K562 (cell line): ENCODE data around the gene PEBP1. TPM values are rescaled to one million over a fixed set of nuclear protein-coding genes. Genes with fewer than 3 reads are reported as not detected.
A peak's percentile ranks its signal among the peaks of the same experiment; 100 is the strongest.

Experiments used
- CBFA2T3 ChIP-seq: fragments of 450-650 bp; IDR thresholded peaks from 2 replicates; pipeline ENCODE4 v1.6.1; 2017
- CBX8 ChIP-seq: fragments of 200-600 bp; sonication (generic); IDR thresholded peaks from 2 replicates; pipeline ENCODE4 v1.6.1; 2012; ENCODE audit warnings: borderline replicate concordance, mixed run types, low read depth, mild to moderate bottlenecking, moderate library complexity, mixed read lengths, low read length, control low read depth, inconsistent platforms; ENCODE audit not compliant: poor library complexity, severe bottlenecking; ENCODE audit errors: extremely low read depth
- CHCHD3 ChIP-seq: fragments of 250-450 bp; sonication (Bioruptor Pico); IDR thresholded peaks from 2 replicates; pipeline ENCODE4 v2.1.2; 2022; ENCODE audit warnings: mild to moderate bottlenecking
- ELF1 ChIP-seq: fragments of 200-800 bp; sonication (Bioruptor generic); IDR thresholded peaks from 2 replicates; pipeline ENCODE4 v1.6.1; 2016; ENCODE audit warnings: missing genetic modification characterization, missing compliant biosample characterization
- GATA2 ChIP-seq: sonication (generic); formaldehyde crosslinking; IDR thresholded peaks from 2 replicates; pipeline ENCODE4 v1.4.0; 2020; ENCODE audit warnings: mild to moderate bottlenecking, missing genetic modification reagents
- IRF1 ChIP-seq: sonication (generic); formaldehyde crosslinking; IDR thresholded peaks from 2 replicates; pipeline ENCODE4 v1.8.0; 2022; ENCODE audit warnings: missing genetic modification reagents, mild to moderate bottlenecking, borderline replicate concordance
- JUND ChIP-seq, 2 experiments: IDR thresholded peaks; 2 replicates in 1 of 2; 3 replicates in 1 of 2; pipeline ENCODE4 v1.6.1; 2011; ENCODE audit warnings: borderline replicate concordance in 2 of 2, low read depth in 2 of 2, low read length in 2 of 2, improper control_type of control experiment in 1 of 2, missing biosample characterization in 1 of 2, missing genetic modification characterization in 1 of 2, missing genetic modification reagents in 1 of 2
- KAT7 ChIP-seq: sonication (generic); formaldehyde crosslinking; IDR thresholded peaks from 2 replicates; pipeline ENCODE4 v1.8.0; 2022; ENCODE audit warnings: missing genetic modification reagents, mild to moderate bottlenecking, borderline replicate concordance
- LEF1 ChIP-seq: fragments of 450-650 bp; IDR thresholded peaks from 2 replicates; pipeline ENCODE4 v1.6.1; 2016; ENCODE audit warnings: mild to moderate bottlenecking
- MBD2 ChIP-seq: sonication (generic); IDR thresholded peaks from 2 replicates; pipeline ENCODE4 v1.6.1; 2016; ENCODE audit warnings: low read depth, borderline replicate concordance
- MCM2 ChIP-seq: fragments of 450-650 bp; IDR thresholded peaks from 2 replicates; pipeline ENCODE4 v1.6.1; 2017; ENCODE audit warnings: low read depth, mild to moderate bottlenecking
- MLLT1 ChIP-seq, 2 experiments: fragments of 450-650 bp; IDR thresholded peaks; 2 replicates each; pipeline ENCODE4 v1.6.1; 2016
- NR3C1 ChIP-seq: sonication (generic); formaldehyde crosslinking; IDR thresholded peaks from 2 replicates; pipeline ENCODE4 v1.8.1; 2022; ENCODE audit warnings: missing genetic modification reagents
- NR4A1 ChIP-seq, 2 experiments: fragments of 250-450 bp in 1 of 2; fragments of 450-650 bp in 1 of 2; sonication (Bioruptor Pico) in 1 of 2; IDR thresholded peaks; 2 replicates each; pipeline versions ENCODE4 v1.4.0 to v1.6.1; 2016 to 2020; ENCODE audit warnings: mild to moderate bottlenecking in 2 of 2, missing compliant biosample characterization in 1 of 2, missing genetic modification characterization in 1 of 2, moderate library complexity in 1 of 2
- POLR2AphosphoS2 ChIP-seq: IDR thresholded peaks from 2 replicates; pipeline ENCODE4 v1.6.1; 2012; ENCODE audit warnings: low read length, improper control_type of control experiment
- PURB ChIP-seq: sonication (generic); formaldehyde crosslinking; IDR thresholded peaks from 2 replicates; pipeline ENCODE4 v1.9.0; 2021; ENCODE audit warnings: low read depth, mild to moderate bottlenecking, missing genetic modification reagents
- TAF15 ChIP-seq: fragments of 200-400 bp; formaldehyde crosslinking; IDR thresholded peaks from 2 replicates; pipeline ENCODE4 v1.6.1; 2017; ENCODE audit warnings: mild to moderate bottlenecking, low read depth, low read length, moderate library complexity
- YY1 ChIP-seq, 3 experiments: IDR thresholded peaks; 2 replicates each; pipeline ENCODE4 v1.6.1; 2011; ENCODE audit warnings: low read length in 2 of 3, mild to moderate bottlenecking in 2 of 3, moderate library complexity in 2 of 3, borderline replicate concordance in 1 of 3, control low read depth in 1 of 3, low read depth in 1 of 3; ENCODE audit not compliant: insufficient read depth in 3 of 3, insufficient replicate concordance in 2 of 3, control insufficient read depth in 1 of 3, insufficient read length in 1 of 3; ENCODE audit errors: extremely low read depth in 1 of 3
- ZC3H11A ChIP-seq: IDR thresholded peaks from 2 replicates; pipeline ENCODE4 v1.6.1; 2012; ENCODE audit warnings: low read depth, low read length, improper control_type of control experiment
- ZEB2 ChIP-seq: fragments of 450-650 bp; IDR thresholded peaks from 2 replicates; pipeline ENCODE4 v1.6.1; 2016
- ZFP1 ChIP-seq: fragments of 450-650 bp; formaldehyde crosslinking; IDR thresholded peaks from 2 replicates; pipeline ENCODE4 v1.4.0; 2020; ENCODE audit warnings: mild to moderate bottlenecking, mixed read lengths
- ZNF511 ChIP-seq: sonication (generic); formaldehyde crosslinking; IDR thresholded peaks from 2 replicates; pipeline ENCODE4 v1.8.0; 2022; ENCODE audit warnings: mild to moderate bottlenecking, missing genetic modification reagents
- ZNF57 ChIP-seq: fragments of 450-650 bp; formaldehyde crosslinking; IDR thresholded peaks from 2 replicates; pipeline ENCODE4 v1.4.0; 2020; ENCODE audit warnings: mild to moderate bottlenecking, moderate library complexity
- ZNF79 ChIP-seq: fragments of 250-450 bp; sonication (Bioruptor Pico); IDR thresholded peaks from 2 replicates; pipeline ENCODE4 v1.4.0; 2020; ENCODE audit warnings: low read depth, mild to moderate bottlenecking, moderate library complexity
- ZSCAN29 ChIP-seq: fragments of 450-650 bp; IDR thresholded peaks from 2 replicates; pipeline ENCODE4 v1.6.1; 2017
- polyA plus RNA-seq, 8 experiments: library from polyadenylated mRNA; depleted of rRNA in 4 of 8; stranded (reverse) in 5 of 8; unstranded in 3 of 8; fragments of >200 nt; fragmentation: Nextera tagmentation in 2 of 8; fragmentation: Illumina TruSeq in 1 of 8; extraction: Ambion mirVana in 2 of 8; extraction: Trizol in 1 of 8; gene quantifications; 2 replicates each; pipeline versions ENCODE4 v1.2.1 to v1.2.3, GENCODE V29; 2011 to 2014; ENCODE audit warnings: inconsistent platforms in 1 of 8, missing spikeins in 1 of 8
- total RNA-seq, 7 experiments: library from RNA; depleted of rRNA in 6 of 7; stranded (reverse); fragments of >200 nt in 6 of 7; fragmentation: Illumina TruSeq in 2 of 7; extraction: Trizol in 2 of 7; gene quantifications; 2 replicates each; pipeline versions ENCODE4 v1.2.1 to v1.2.3, GENCODE V29; 2011 to 2021; ENCODE audit warnings: low replicate concordance in 1 of 7

Gene PEBP1
- total and polyA plus RNA-seq, 9 of the 15 experiments (the other 6 are each of a cell fraction or from before 2014, with no cell fraction given): 77.3 to 207 (median 153) TPM

- TF ChIP-seq MCM2: no peak
- TF ChIP-seq MBD2: no peak
- peak; percentile 44 for TF ChIP-seq LEF1
- no peak for TF ChIP-seq ZFP1
- peak; percentile 41 for TF ChIP-seq CBFA2T3
- no peak for TF ChIP-seq IRF1
- no peak for TF ChIP-seq KAT7 (CRISPR knock-in tag)
- no peak for TF ChIP-seq PURB
- no peak for TF ChIP-seq GATA2 (CRISPR knock-in tag)
- TF ChIP-seq CHCHD3 (CRISPR knock-in tag): no peak
- no peak for TF ChIP-seq ZC3H11A
- no peak for TF ChIP-seq ZSCAN29
- no peak for TF ChIP-seq TAF15
- TF ChIP-seq MLLT1 (IDR thresholded peaks at IDR 0.05): peak in 1 of 2 experiments; percentile 34; a peak in 1 of 4 replicates
- TF ChIP-seq CBX8: no peak
- TF ChIP-seq JUND (IDR thresholded peaks at IDR 0.05; ENCODE audit: borderline replicate concordance, low read depth, low read length): peak; percentile 71
- TF ChIP-seq JUND (tag; IDR thresholded peaks at IDR 0.05; ENCODE audit: borderline replicate concordance, low read depth, low read length): no peak; the same call in 2 of the 3 replicates
- TF ChIP-seq ZEB2: peak; percentile 96
- TF ChIP-seq POLR2AphosphoS2: no peak
- no peak for TF ChIP-seq ZNF511 (CRISPR knock-in tag)
- no peak for TF ChIP-seq NR3C1 (CRISPR knock-in tag)
- TF ChIP-seq NR4A1 (CRISPR knock-in tag; IDR thresholded peaks at IDR 0.05): no peak
- TF ChIP-seq NR4A1 (tag; IDR thresholded peaks at IDR 0.05): no peak
- peak in 1 of 3 experiments; percentile 27 for TF ChIP-seq YY1 (IDR thresholded peaks at IDR 0.05; ENCODE audit: borderline replicate concordance in 1 of 3, control insufficient read depth in 1 of 3, extremely low read depth in 1 of 3, insufficient read depth in 3 of 3, insufficient read length in 1 of 3, insufficient replicate concordance in 2 of 3, low read depth in 1 of 3, low read length in 2 of 3)
- TF ChIP-seq ELF1: peak; percentile 50
- no peak for TF ChIP-seq ZNF79 (CRISPR knock-in tag)
- no peak for TF ChIP-seq ZNF57 (CRISPR knock-in tag)
Measured at GRCh38 chr12:118120579-118121363, 15.2 kb upstream of the PEBP1 start (continued).
